ENCODE data around the gene TBC1D22A.
A peak's percentile ranks its signal among the peaks of the same experiment; 100 is the strongest.

Gene TBC1D22A

DNA sequence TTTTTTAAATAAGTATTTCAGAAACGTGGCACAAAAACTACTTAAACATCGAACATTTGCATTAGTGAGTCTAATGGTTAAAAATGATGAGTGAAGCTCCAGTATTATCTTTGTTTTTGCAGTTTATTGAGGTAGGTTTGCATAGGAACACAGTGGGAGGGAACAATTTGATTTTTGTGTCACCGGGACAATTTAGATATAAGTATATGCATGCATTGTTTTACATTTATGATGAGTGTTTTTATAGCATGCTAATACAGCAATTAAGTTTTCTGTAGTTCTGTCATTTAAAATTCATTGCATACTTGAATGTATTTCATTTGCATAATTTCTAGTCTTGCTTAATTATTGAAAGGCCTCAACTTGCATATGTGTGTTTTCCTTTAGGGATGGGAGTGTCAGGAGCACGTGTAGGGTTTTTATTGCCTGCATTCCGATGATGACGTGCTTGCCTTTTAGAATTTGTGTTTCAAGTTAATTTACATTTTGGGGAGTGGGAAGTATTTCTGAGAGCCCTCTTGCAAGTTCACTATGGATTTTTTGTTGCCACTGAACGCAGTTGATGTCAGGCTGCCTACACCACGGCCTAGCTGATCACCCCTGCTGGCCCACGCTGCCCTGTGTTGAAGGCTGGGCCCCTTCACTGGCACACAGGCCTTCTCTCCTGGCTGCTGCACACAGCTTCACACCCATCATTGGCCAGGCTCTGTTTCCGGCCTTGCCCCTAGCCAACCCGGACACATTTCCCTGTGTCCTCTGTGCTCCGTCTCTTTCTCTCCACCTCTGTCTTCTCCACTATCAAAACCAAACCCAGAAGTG is 120.9 kb downstream of the TBC1D22A start:
- Mint-ChIP-seq H3K27me3 (no peaks in the 10 kb centered on the region), H3K27ac (no peak overlapping the region), H3K4me3 (no peak overlapping the region), H3K9me3 (no peaks in the 10 kb centered on the region), H3K36me3 (peaks cover 47 to 74% of the 10 kb centered on the region in 2 donors), H3K4me1 (peaks cover 30 to 38% of the 10 kb centered on the region in 2 donors)
- DNase-seq (no peak), ATAC-seq (replicated peaks) (no peak)

DNA sequence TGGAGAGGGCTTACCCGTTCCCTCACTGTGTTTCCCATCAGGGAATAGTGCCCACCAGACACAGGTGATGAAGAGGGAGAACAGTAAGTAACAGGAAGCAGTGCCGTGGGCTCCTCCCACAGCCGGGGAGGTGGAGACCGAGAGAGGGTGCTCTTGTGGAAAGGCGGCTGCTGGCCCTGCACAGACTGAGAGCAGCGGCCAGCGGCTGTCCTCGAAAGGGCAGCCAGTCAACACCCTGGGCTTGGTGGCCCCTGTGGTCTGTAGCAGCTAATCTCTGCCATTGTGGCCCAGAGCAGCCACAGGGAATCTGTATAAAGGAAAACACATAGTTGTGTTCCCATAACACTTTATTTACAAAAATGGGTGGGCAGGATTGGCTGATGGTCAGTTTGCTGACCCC is 121.9 kb downstream of the TBC1D22A start:
- Mint-ChIP-seq H3K4me1 (peaks cover 28 to 29% of the 10 kb centered on the region in 2 donors), H3K36me3 (peaks cover 46 to 75% of the 10 kb centered on the region in 2 donors), H3K4me3 (no peak overlapping the region), H3K9me3 (no peaks in the 10 kb centered on the region), H3K27me3 (no peaks in the 10 kb centered on the region), H3K27ac (peak overlapping the region; percentile 52)
- ATAC-seq (replicated peaks) (no peak), DNase-seq (no peak)

DNA sequence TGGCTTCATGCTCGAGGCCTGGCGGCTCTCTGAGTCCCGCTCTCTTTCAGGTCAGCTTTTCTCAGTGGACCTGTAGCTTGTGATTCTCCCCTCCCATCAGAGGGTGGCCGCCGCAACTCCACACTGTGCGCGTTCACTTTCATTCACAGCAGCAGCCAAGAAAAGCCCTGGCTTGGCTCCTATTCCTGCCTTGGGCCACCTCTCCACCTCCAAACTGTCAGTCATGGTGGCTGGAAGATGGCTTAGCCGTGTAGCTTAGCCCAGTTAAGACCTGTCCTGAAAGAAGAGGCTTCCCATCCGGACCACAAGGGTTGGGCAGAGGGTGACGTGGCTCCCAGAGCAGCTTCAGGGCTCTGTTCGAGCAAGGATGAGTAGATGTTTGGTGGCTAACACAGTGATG is 125.5 kb downstream of the TBC1D22A start:
- Mint-ChIP-seq H3K27ac (peak overlapping the region; percentile 91), H3K4me1 (peaks cover 8 to 13% of the 10 kb centered on the region in 2 donors), H3K36me3 (peaks cover 37 to 67% of the 10 kb centered on the region in 2 donors), H3K9me3 (no peaks in the 10 kb centered on the region), H3K27me3 (no peaks in the 10 kb centered on the region), H3K4me3 (no peak overlapping the region)
- ATAC-seq (replicated peaks): no peak
- no peak for DNase-seq

DNA sequence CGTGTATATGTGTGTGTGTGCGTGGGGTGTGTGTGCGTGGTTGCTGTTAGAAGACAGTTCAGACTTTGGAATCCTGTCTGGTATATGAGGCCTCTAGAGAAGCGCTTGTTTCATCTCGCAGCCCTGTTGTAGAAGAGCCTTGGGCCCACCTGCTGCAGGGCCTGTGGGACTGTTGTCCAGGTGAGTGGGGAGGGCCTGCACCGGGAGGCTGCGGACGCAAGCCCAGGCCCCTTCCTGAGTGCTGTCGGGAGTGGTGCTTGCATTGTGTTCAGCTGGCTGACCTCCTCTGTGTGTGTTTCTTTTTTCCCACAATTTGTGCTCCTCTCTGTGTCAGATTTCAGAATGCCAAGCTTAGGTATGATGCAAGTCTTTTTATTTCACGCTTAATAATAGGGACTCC is 128.4 kb downstream of the TBC1D22A start:
- Mint-ChIP-seq H3K27ac (no peak overlapping the region), H3K27me3 (no peaks in the 10 kb centered on the region), H3K4me3 (no peak overlapping the region), H3K36me3 (peaks cover 41 to 62% of the 10 kb centered on the region in 2 donors), H3K9me3 (no peaks in the 10 kb centered on the region), H3K4me1 (peaks cover 10 to 28% of the 10 kb centered on the region in 2 donors)
- ATAC-seq (replicated peaks) (no peak), DNase-seq (no peak)

DNA sequence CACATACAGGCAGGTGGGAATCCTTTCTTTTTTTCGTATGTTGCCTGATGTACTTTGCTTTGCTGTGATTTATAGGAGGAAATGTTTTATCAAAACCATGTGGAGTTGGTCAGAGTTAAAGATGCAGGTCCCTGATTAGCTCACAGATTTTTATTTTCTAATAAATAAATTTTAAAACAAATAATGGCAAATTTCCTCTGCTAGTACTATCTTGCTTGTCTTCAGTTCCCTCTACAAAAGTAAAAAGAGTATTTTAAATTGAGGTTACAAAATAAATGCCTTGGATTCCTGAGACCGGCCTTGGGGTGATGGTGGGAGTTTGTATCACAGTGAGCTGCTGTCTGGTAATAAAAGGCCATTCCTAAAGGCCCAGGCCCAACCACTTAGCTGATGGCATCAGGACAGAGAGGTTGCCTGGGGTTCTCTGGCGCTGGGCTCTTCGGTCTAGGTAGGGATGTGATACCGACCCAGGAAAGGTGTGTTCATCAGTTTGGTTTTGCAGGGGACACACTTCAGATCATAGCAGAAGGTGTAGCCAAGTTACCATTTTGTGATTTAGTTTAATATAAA is 129.0 kb downstream of the TBC1D22A start:
- H3K4me3 Mint-ChIP-seq: no peak overlapping the region
- H3K4me1 Mint-ChIP-seq: peaks cover 16 to 35% of the 10 kb centered on the region in 2 donors
- no peak for ATAC-seq (replicated peaks)

DNA sequence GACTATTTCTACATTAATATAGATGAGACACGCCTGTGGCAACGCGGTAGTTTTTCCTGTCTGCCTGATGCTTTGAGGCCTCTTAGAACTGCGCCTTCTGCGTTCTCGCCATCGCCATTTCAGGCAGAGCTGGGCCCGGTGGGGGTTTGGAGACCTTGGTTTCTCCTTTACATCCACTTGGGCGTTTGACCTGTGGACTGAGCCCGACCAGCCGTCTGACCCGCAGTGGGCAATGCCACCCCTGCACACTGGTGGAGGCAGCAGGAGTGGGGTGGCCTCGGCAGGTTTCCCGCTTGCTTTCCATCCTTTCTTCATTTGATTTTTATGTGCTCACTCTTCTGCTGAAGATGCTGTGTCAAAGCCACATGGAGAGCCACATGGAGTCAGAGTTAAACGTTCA is 130.4 kb downstream of the TBC1D22A start:
- Mint-ChIP-seq H3K27ac (no peak overlapping the region), H3K9me3 (no peaks in the 10 kb centered on the region), H3K4me3 (no peak overlapping the region), H3K4me1 (peaks cover 24 to 45% of the 10 kb centered on the region in 2 donors), H3K36me3 (peaks cover 50 to 63% of the 10 kb centered on the region in 2 donors), H3K27me3 (no peaks in the 10 kb centered on the region)
- DNase-seq (no peak), ATAC-seq (replicated peaks) (no peak)

More for the DNA sequence above, 129.0 kb downstream of the TBC1D22A start:
- Mint-ChIP-seq H3K9me3 (no peaks in the 10 kb centered on the region), H3K27me3 (no peaks in the 10 kb centered on the region), H3K27ac (no peak overlapping the region), H3K36me3 (peaks cover 46 to 62% of the 10 kb centered on the region in 2 donors)
- no peak for DNase-seq

DNA sequence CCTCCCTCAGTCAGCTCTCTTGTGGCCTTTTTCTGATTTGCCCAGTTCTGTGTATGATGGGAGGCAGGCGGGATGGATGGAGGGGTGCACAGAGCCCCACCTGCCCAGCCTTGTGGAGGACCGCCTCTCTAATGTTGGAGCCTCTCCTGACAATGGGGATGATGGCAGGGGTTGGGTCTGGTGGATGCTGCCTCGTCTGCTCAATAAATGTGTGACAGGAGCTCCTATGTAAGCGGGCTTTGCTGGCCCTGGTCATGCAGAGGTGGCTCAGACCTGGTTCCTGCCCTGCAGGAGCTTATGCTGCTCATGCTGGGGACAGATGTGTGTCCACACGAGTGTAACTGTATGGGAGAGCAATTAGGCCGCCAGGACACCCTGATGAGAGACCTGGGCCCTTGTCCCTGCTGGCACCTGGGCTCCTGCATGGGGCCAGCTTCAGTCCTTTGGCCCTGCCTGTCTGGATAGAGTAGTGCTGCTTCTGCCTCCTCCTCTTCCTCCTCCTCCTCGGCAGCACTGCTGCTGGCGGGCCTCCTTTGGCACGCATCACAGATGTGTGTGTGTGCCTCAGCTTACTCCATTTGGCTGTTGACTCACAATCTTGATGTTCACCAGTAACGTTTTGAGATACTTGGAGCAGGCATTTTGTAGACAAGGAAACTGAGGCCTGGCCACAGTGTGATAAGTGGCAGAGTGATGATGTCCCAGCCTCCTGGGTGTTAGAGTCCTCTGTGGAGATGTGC is 131.0 kb downstream of the TBC1D22A start:
- ATAC-seq (replicated peaks) (no peak), DNase-seq (no peak)
- no peak overlapping the region for H3K4me3 Mint-ChIP-seq

DNA sequence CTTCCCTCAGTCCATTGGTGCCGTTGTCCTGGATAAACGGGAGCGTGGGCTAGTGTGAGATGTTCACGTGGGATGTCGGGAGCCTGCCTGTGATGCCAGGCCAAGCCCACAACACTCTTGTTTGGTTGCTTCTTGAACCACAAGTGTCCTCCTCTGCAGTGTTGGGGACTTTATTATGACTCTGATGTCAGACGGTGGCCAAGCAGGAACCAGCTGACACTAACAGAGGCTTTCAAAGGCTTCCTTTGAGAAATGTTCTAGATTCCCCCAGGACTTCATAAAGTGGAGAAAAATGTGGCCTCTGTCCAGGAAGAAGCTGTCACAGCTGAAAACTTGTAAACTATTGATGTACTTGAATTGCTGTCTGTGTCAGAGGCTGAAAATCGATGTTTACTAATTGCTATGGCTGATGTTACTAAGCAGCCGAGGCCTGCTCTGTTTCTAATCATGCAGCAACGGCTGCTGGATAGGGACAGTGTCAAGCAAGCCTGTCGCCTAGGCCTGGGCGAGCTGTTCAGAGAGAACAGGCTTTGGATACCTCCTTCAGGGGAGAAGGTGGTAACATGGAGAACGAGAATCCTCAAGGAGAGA is 131.7 kb downstream of the TBC1D22A start:
- H3K36me3 Mint-ChIP-seq: peaks cover 55 to 66% of the 10 kb centered on the region in 2 donors
- H3K27ac Mint-ChIP-seq: no peak overlapping the region

More for the DNA sequence above, 131.0 kb downstream of the TBC1D22A start:
- peaks cover 54 to 62% of the 10 kb centered on the region in 2 donors for H3K36me3 Mint-ChIP-seq
- no peaks in the 10 kb centered on the region for H3K27me3 Mint-ChIP-seq
- H3K9me3 Mint-ChIP-seq: no peaks in the 10 kb centered on the region
- H3K27ac Mint-ChIP-seq: no peak overlapping the region
- peaks cover 23 to 45% of the 10 kb centered on the region in 2 donors for H3K4me1 Mint-ChIP-seq

DNA sequence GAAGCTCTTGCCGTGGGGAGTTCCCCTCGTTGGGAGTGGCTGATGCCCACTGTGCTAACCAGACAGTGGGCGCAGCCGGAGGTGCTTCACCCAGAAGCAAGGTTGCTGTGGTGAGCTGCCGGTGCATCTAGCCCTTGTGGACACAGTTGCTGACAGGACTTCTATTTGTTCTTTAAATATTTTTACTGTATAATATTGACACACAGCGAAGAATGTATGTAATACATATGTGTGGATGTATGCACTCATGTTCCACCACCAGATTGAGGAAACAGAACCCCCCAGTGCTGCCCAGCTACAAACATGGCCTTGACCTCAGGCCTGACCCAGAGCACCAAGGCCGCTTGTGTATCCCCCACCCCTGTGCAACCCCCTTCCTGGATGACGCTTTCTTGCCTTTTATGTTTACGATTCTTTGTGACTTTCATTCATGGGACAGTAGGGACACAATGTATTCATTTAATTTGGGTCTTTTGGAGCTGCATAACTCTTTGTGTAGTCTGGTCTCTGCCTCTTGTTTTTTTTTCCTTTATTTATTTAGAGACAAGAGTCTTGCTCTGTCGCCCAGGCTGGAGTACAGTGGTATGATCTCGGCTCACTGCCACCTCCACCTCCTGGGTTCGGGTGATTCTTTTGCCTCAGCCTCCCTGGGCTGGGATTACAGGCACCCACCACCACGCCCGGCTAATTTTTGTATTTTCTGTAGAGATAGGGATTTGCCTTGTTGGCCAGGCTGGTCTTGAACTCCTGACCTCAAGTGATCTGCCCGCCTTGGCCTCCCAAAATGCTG is 132.6 kb downstream of the TBC1D22A start:
- ATAC-seq (replicated peaks) (no peak), DNase-seq (no peak)
- Mint-ChIP-seq H3K4me1 (peaks cover 24 to 45% of the 10 kb centered on the region in 2 donors), H3K9me3 (no peaks in the 10 kb centered on the region), H3K36me3 (peaks cover 57 to 63% of the 10 kb centered on the region in 2 donors), H3K4me3 (no peak overlapping the region), H3K27ac (no peak overlapping the region), H3K27me3 (no peaks in the 10 kb centered on the region)

More for the DNA sequence above, 131.7 kb downstream of the TBC1D22A start:
- DNase-seq: no peak
- Mint-ChIP-seq H3K4me1 (peaks cover 25 to 45% of the 10 kb centered on the region in 2 donors), H3K27me3 (no peaks in the 10 kb centered on the region), H3K9me3 (no peaks in the 10 kb centered on the region), H3K4me3 (no peak overlapping the region)
- ATAC-seq (replicated peaks): no peak

DNA sequence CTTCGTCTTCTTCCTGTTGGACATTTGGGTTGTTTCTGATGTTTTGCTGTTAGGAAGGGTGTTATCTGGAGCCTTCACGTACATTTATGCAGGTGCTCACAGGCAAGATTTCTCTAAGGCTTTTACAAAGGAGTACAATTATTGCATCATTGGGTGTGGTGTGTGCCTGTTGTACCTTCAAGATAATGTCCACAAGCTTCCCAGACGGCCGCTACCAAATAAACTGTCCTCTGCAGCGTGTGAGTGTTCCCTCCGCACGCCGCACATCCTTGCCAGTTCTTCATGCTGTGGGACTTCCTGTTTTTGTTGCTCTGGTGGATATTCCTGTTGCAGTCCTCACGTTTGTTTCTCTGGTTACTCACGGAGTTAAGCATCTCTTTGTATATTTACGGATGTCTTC is 133.3 kb downstream of the TBC1D22A start:
- Mint-ChIP-seq H3K4me1 (peaks cover 24 to 45% of the 10 kb centered on the region in 2 donors), H3K27ac (no peak overlapping the region), H3K27me3 (no peaks in the 10 kb centered on the region), H3K9me3 (no peaks in the 10 kb centered on the region), H3K4me3 (no peak overlapping the region), H3K36me3 (peaks cover 54 to 65% of the 10 kb centered on the region in 2 donors)
- peak in 1 of 2 donors; percentile 30 for ATAC-seq (replicated peaks)
- DNase-seq: no peak

DNA sequence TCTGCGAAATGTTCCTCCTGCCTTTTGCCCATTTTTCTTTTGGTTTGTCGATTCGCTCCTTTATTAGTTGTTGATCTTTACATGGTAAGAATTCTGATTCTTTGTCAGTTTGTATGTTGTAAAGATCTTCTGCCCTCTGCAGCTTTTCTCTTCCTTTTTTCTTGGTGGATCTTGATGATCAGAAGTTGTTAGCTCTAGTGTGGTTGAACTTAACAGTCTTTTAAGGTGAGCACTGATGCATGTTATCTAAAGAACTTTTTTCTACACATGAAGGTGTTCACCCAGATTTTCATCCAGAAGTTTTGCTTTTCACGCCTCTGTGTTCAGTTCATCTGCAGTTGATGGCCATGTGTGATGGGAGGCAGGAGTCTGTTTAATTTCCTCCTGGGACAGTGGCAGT is 133.7 kb downstream of the TBC1D22A start:
- Mint-ChIP-seq H3K4me1 (peaks cover 24 to 45% of the 10 kb centered on the region in 2 donors), H3K27ac (no peak overlapping the region), H3K4me3 (peak overlapping the region in 1 of 2 donors; percentile 60), H3K9me3 (no peaks in the 10 kb centered on the region), H3K36me3 (peaks cover 50 to 68% of the 10 kb centered on the region in 2 donors), H3K27me3 (no peaks in the 10 kb centered on the region)
- ATAC-seq (replicated peaks): peak; percentile 31 to 55
- no peak for DNase-seq

DNA sequence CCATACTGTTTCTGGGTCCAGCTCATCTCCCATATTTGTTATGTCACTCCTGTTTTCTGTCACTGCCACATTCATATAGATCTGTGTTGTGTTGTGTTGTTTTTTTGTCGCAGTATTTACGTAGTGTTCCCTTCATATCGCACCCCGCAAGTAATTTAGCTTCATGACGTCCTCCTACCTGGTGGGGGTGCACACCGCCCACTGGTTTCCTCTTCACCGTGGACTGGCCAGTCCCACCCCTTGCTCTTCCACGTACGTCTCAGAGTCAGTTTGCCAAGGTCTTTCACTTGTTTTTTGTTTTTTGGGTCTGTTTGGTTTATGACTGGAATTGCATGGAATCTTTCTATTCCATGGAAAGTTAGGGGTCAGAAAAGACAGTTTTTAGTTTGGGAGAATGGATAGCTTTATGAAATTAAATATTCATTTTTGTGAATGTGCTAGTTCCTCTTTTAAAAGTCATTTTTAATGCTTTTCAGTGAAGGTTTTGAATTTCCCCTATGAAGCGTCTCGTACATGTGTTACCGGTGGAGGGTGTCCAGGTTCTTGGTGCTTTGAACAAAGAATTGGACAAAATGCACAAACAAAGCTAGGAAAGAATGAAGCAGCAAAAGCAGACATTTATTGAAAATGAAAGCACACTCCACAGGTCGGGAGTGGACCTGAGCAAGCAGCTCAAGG is 134.3 kb downstream of the TBC1D22A start:
- DNase-seq (no peak), ATAC-seq (replicated peaks) (peak; percentile 69 to 82)
- no peaks in the 10 kb centered on the region for H3K9me3 Mint-ChIP-seq
- H3K4me3 Mint-ChIP-seq: peak overlapping the region; percentile 39 to 60
- H3K27ac Mint-ChIP-seq: peak overlapping the region; percentile 49
- H3K4me1 Mint-ChIP-seq: peaks cover 24 to 45% of the 10 kb centered on the region in 2 donors
- H3K36me3 Mint-ChIP-seq: peaks cover 53 to 68% of the 10 kb centered on the region in 2 donors
- H3K27me3 Mint-ChIP-seq: no peaks in the 10 kb centered on the region

DNA sequence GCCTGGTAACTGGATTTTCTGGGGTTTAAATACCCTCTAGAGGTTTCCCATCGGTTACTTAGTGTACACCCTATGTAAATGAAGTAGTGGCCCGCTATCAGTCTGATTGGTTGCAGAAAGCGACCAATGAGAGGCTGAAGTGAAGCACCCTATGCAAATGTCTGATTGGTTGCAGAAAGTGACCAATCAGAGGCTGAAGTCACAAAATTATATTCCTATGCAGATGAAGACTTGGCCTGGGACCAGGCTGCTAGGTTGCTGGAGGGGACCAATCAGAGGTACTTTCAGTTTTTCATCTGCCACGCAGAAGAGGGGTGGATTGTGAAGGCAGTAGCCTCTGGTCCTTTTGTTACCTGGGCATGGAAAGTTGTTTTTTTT is 134.8 kb downstream of the TBC1D22A start:
- H3K4me1 Mint-ChIP-seq: peaks cover 24 to 45% of the 10 kb centered on the region in 2 donors
- peaks cover 52 to 67% of the 10 kb centered on the region in 2 donors for H3K36me3 Mint-ChIP-seq
- peak; percentile 35 to 36 for ATAC-seq (replicated peaks)
- no peak overlapping the region for H3K4me3 Mint-ChIP-seq
- H3K27me3 Mint-ChIP-seq: no peaks in the 10 kb centered on the region
- no peaks in the 10 kb centered on the region for H3K9me3 Mint-ChIP-seq
- H3K27ac Mint-ChIP-seq: no peak overlapping the region
- DNase-seq: no peak
